IMR-90 (cell line): ENCODE data around the gene SLC2A13. TPM values are rescaled to one million over a fixed set of nuclear protein-coding genes. Genes with fewer than 3 reads are reported as not detected.

Source experiments
- ATAC-seq: fragments of 200-7000 bp; cut with Tn5 transposase; 2 replicates; pipeline ENCODE4 v1.9.1; 2020; ENCODE audit warnings: low read depth, mild to moderate bottlenecking, moderate library complexity
- BruUV-seq: library from RNA; stranded (reverse); fragments of 400-500 nt; replicated peaks from 2 replicates; lab custom pipeline; 2021; lab: Mats Ljungman, UMichigan
- CTCF ChIA-PET: fragments of 300-600 bp; formaldehyde crosslinking; extraction: SDS; loops from one replicate; lab custom pipeline; 2021; ENCODE audit warnings: antibody characterized with exemption; lab: Yijun Ruan, JAX
- POLR2A ChIA-PET: fragments of 300-600 bp; sonication (Branson Sonifier 250); formaldehyde crosslinking; loops from one replicate; lab custom pipeline; 2022; ENCODE audit warnings: antibody characterized with exemption; ENCODE audit not compliant: unreplicated experiment; lab: Charles Lee
- DNase-seq: peaks from one replicate; pipeline ENCODE4 v3.0.0; 2013
- H2AFZ ChIP-seq: replicated peaks from 2 replicates; pipeline ENCODE3; 2013; ENCODE audit warnings: low read length, mild to moderate bottlenecking; ENCODE audit not compliant: poor library complexity
- H2AK5ac ChIP-seq: 2 replicates; pipeline ENCODE4 v1.6.1; 2013; ENCODE audit warnings: low read depth, low read length, inconsistent platforms
- H2AK9ac ChIP-seq: replicated peaks from 2 replicates; pipeline ENCODE3; 2013; ENCODE audit warnings: mild to moderate bottlenecking, low read depth, low read length, moderate library complexity; ENCODE audit not compliant: poor library complexity
- H2BK120ac ChIP-seq: 2 replicates; pipeline ENCODE4 v1.6.1; 2013; ENCODE audit warnings: low read depth, low read length, inconsistent platforms
- H2BK15ac ChIP-seq: 3 replicates; pipeline ENCODE4 v1.6.1; 2013; ENCODE audit warnings: low read depth, low read length, inconsistent platforms
- H2BK20ac ChIP-seq: 2 replicates; pipeline ENCODE4 v1.6.1; 2013; ENCODE audit warnings: low read depth, mild to moderate bottlenecking, inconsistent platforms, low read length, moderate library complexity
- H2BK5ac ChIP-seq: 2 replicates; pipeline ENCODE4 v1.6.1; 2013; ENCODE audit warnings: mild to moderate bottlenecking, low read depth, low read length, inconsistent platforms; ENCODE audit not compliant: poor library complexity, severe bottlenecking
- H3K14ac ChIP-seq: replicated peaks from 2 replicates; pipeline ENCODE4 v1.6.1; 2013; ENCODE audit warnings: low read depth, low read length, inconsistent platforms
- H3K18ac ChIP-seq: 2 replicates; pipeline ENCODE4 v1.6.1; 2013; ENCODE audit warnings: low read depth, low read length, control low read depth
- H3K23ac ChIP-seq: 2 replicates; pipeline ENCODE4 v1.6.1; 2013; ENCODE audit warnings: low read depth, low read length, inconsistent platforms
- H3K27ac ChIP-seq: 2 replicates; pipeline ENCODE4 v1.5.1; 2013; ENCODE audit warnings: mild to moderate bottlenecking, control low read depth, low read length; ENCODE audit not compliant: insufficient read depth
- H3K27me3 ChIP-seq: 2 replicates; pipeline ENCODE4 v1.6.1; 2013; ENCODE audit warnings: low read length; ENCODE audit not compliant: control insufficient read depth, insufficient read depth
- H3K36me3 ChIP-seq: 2 replicates; pipeline ENCODE4 v1.6.1; 2013; ENCODE audit warnings: low read length, mixed read lengths; ENCODE audit not compliant: control insufficient read depth, insufficient read depth
- H3K4ac ChIP-seq: 2 replicates; pipeline ENCODE4 v1.6.1; 2013; ENCODE audit warnings: low read depth, low read length, inconsistent platforms
- H3K4me1 ChIP-seq: 2 replicates; pipeline ENCODE4 v1.6.1; 2013; ENCODE audit warnings: low read length, mixed read lengths; ENCODE audit not compliant: control insufficient read depth, insufficient read depth
- H3K4me2 ChIP-seq: 2 replicates; pipeline ENCODE4 v1.6.1; 2013; ENCODE audit warnings: low read depth, mild to moderate bottlenecking, control low read depth, low read length, moderate library complexity
- H3K4me3 ChIP-seq: 2 replicates; pipeline ENCODE4 v1.5.1; 2013; ENCODE audit warnings: low read depth, mild to moderate bottlenecking, control low read depth, low read length, moderate library complexity; ENCODE audit not compliant: insufficient read depth
- H3K56ac ChIP-seq: 2 replicates; pipeline ENCODE4 v1.6.1; 2013; ENCODE audit warnings: low read length, inconsistent platforms; ENCODE audit not compliant: insufficient read depth; ENCODE audit errors: extremely low read depth
- H3K79me1 ChIP-seq, 2 experiments: 2 replicates each; pipeline ENCODE4 v1.6.1; 2013; ENCODE audit warnings: low read length in 2 of 2, inconsistent platforms in 1 of 2, low read depth in 1 of 2
- H3K9ac ChIP-seq: 2 replicates; pipeline ENCODE4 v1.6.1; 2013; ENCODE audit warnings: low read depth, low read length, control low read depth
- H3K9me1 ChIP-seq: 2 replicates; pipeline ENCODE4 v1.6.1; 2013; ENCODE audit warnings: low read length, inconsistent platforms; ENCODE audit not compliant: insufficient read depth
- H3K9me3 ChIP-seq: 2 replicates; pipeline ENCODE4 v1.6.1; 2013; ENCODE audit warnings: low read length; ENCODE audit not compliant: control insufficient read depth, insufficient read depth
- H4K20me1 ChIP-seq: 2 replicates; pipeline ENCODE4 v1.6.1; 2013; ENCODE audit warnings: low read length, inconsistent platforms; ENCODE audit not compliant: insufficient read depth
- H4K5ac ChIP-seq: 2 replicates; pipeline ENCODE4 v1.6.1; 2013; ENCODE audit warnings: mild to moderate bottlenecking, low read depth, low read length, control low read depth
- H4K8ac ChIP-seq, 2 experiments: 2 replicates each; pipeline ENCODE4 v1.6.1; 2013; ENCODE audit warnings: low read depth in 2 of 2, low read length in 2 of 2, control low read depth in 1 of 2, inconsistent platforms in 1 of 2
- H4K91ac ChIP-seq: 2 replicates; pipeline ENCODE4 v1.6.1; 2013; ENCODE audit warnings: low read depth, low read length, inconsistent platforms; ENCODE audit not compliant: insufficient read depth
- CEBPB ChIP-seq: IDR thresholded peaks from 2 replicates; pipeline ENCODE4 v1.6.1; 2012; ENCODE audit warnings: low read depth, low read length, improper control_type of control experiment
- CHD1 ChIP-seq: IDR thresholded peaks from 2 replicates; pipeline ENCODE4 v1.6.1; 2012; ENCODE audit warnings: low read depth, low read length, improper control_type of control experiment
- CTCF ChIP-seq: conservative IDR thresholded peaks from 2 replicates; pipeline ENCODE4 v1.5.1; 2012; ENCODE audit warnings: mild to moderate bottlenecking, low read depth, low read length, improper control_type of control experiment
- ELK1 ChIP-seq: fragments of 150-350 bp; IDR thresholded peaks from 2 replicates; pipeline ENCODE4 v1.6.1; 2016; ENCODE audit warnings: low read depth, mild to moderate bottlenecking, low read length, moderate library complexity, borderline replicate concordance
- FOS ChIP-seq: fragments of 150-350 bp; IDR thresholded peaks from 2 replicates; pipeline ENCODE4 v1.6.1; 2016; ENCODE audit warnings: low read depth, low read length
- MAFK ChIP-seq: IDR thresholded peaks from 2 replicates; pipeline ENCODE4 v1.6.1; 2012; ENCODE audit warnings: low read depth, low read length, improper control_type of control experiment
- MAZ ChIP-seq: IDR thresholded peaks from 2 replicates; pipeline ENCODE4 v1.6.1; 2012; ENCODE audit warnings: low read depth, mild to moderate bottlenecking, low read length, improper control_type of control experiment, moderate library complexity, borderline replicate concordance
- NFE2L2 ChIP-seq: fragments of 150-350 bp; IDR thresholded peaks from 2 replicates; pipeline ENCODE4 v1.6.1; 2016; ENCODE audit warnings: low read depth, mild to moderate bottlenecking, low read length
- POLR2A ChIP-seq: IDR thresholded peaks from 2 replicates; pipeline ENCODE4 v1.6.1; 2012; ENCODE audit warnings: mild to moderate bottlenecking, low read depth, low read length
- RAD21 ChIP-seq: IDR thresholded peaks from 2 replicates; pipeline ENCODE4 v1.6.1; 2012; ENCODE audit warnings: low read length, improper control_type of control experiment
- RCOR1 ChIP-seq: IDR thresholded peaks from 2 replicates; pipeline ENCODE4 v1.6.1; 2012; ENCODE audit warnings: mild to moderate bottlenecking, low read length, improper control_type of control experiment; ENCODE audit not compliant: insufficient replicate concordance
- RFX5 ChIP-seq: IDR thresholded peaks from 2 replicates; pipeline ENCODE4 v1.8.0; 2012; ENCODE audit warnings: low read depth, mild to moderate bottlenecking, low read length, moderate library complexity
- USF2 ChIP-seq: fragments of 150-350 bp; IDR thresholded peaks from 2 replicates; pipeline ENCODE4 v1.6.1; 2017; ENCODE audit warnings: mild to moderate bottlenecking, antibody characterized with exemption, low read length, low read depth
- WGBS, 2 experiments: methylation state at CpG; one replicate each; pipeline versions ENCODE4 v1.1.5 to v1.1.7; 2013; ENCODE audit warnings: missing lambda C conversion rate in 2 of 2; ENCODE audit not compliant: insufficient read length in 1 of 2; ENCODE audit errors: extremely low coverage in 2 of 2; 5-methylcytosine and 5-hydroxymethylcytosine counted together
- dilution Hi-C: fragments of 300-500 bp; cut with HindIII; formaldehyde crosslinking; loops from one replicate; pipeline ENCODE4 v1.14.3; 2018; ENCODE audit warnings: low sequenced_read_pairs; ENCODE audit not compliant: unreplicated experiment
- in situ Hi-C: fragments of 300-500 bp; cut with MboI; formaldehyde crosslinking; loops from 3 replicates; pipeline ENCODE4 v1.14.3; 2019; ENCODE audit warnings: low sequenced_read_pairs, inconsistent platforms, mixed read lengths
- intact Hi-C: fragments of 100-400 bp; cut with micrococcal nuclease; formaldehyde crosslinking; loops from 2 replicates; pipeline ENCODE4 v1.10.0; 2022
- polyA plus RNA-seq, 3 experiments: library from polyadenylated mRNA; depleted of rRNA; stranded (reverse); fragments of >200 nt; gene quantifications; 2 replicates each; pipeline ENCODE4 v1.2.3, GENCODE V29; 2012; ENCODE audit warnings: low replicate concordance in 1 of 3
- total RNA-seq: library from RNA; depleted of rRNA; stranded (reverse); fragments of >200 nt; gene quantifications from 2 replicates; pipeline ENCODE4 v1.2.3, GENCODE V29; 2012

The SLC2A13 gene
- total and polyA plus RNA-seq, 2 of the 4 experiments (the other 2 are of a cell fraction): 1.5 to 3.9 TPM

- no peak overlapping the region for H4K5ac ChIP-seq
- H3K18ac ChIP-seq: no peak overlapping the region
- H3K4ac ChIP-seq: no peak overlapping the region
- no peak overlapping the region for H3K4me3 ChIP-seq
- H3K56ac ChIP-seq: no peak overlapping the region
- no peak overlapping the region for H2BK20ac ChIP-seq
- no peak overlapping the region for H2BK15ac ChIP-seq
- WGBS, 2 experiments: 60% methylated on average over 2 of the region's 5 CpGs; no CpG with 5 or more reads in 1 of the 2 experiments
- H3K27ac ChIP-seq: no peak overlapping the region
- dilution Hi-C loops: no loop called here
- no peak overlapping the region for H4K91ac ChIP-seq
- BruUV-seq: no TSS peak
- DNase-seq (no peak), ATAC-seq (no peak)
- no peak overlapping the region for H3K9ac ChIP-seq
- H3K23ac ChIP-seq: no peak overlapping the region
- H3K4me1 ChIP-seq: no peaks in the 10 kb centered on the region
- intact Hi-C loops: no loop called here
- TF ChIP-seq RCOR1 (no peak), MAZ (no peak), CHD1 (no peak), RAD21 (no peak), USF2 (no peak), FOS (no peak), RFX5 (no peak), POLR2A (no peak), CTCF (no peak), MAFK (no peak), CEBPB (no peak), ELK1 (no peak), NFE2L2 (no peak)
- H3K27me3 ChIP-seq: no peaks in the 10 kb centered on the region
- H3K79me1 ChIP-seq: no peaks in the 10 kb centered on the region
- no peak overlapping the region for H2BK120ac ChIP-seq
- no peak overlapping the region for H2AK5ac ChIP-seq
- H3K9me1 ChIP-seq: no peaks in the 10 kb centered on the region
- H2AFZ ChIP-seq: no peak overlapping the region
- no peak overlapping the region for H4K8ac ChIP-seq
- H4K20me1 ChIP-seq: no peaks in the 10 kb centered on the region
- no peak overlapping the region for H2AK9ac ChIP-seq
- POLR2A ChIA-PET: no interaction called here
- no peaks in the 10 kb centered on the region for H3K36me3 ChIP-seq
- H3K14ac ChIP-seq: no peak overlapping the region
- no peaks in the 10 kb centered on the region for H3K9me3 ChIP-seq
- CTCF ChIA-PET: interaction anchor here (0.6 to 1.0 kb wide), 4 partner anchors 16 to 310 kb away, joined by 3 to 4 read pairs (median 3); no protein-coding TSS in a partner anchor
- in situ Hi-C loops: no loop called here
- no peak overlapping the region for H2BK5ac ChIP-seq
- H3K4me2 ChIP-seq: no peak overlapping the region
Measured at GRCh38 chr12:39798429-39798828, 307.5 kb downstream of the SLC2A13 start.
